Measurements from ENCODE around the gene CCER1.

Gene CCER1

DNA sequence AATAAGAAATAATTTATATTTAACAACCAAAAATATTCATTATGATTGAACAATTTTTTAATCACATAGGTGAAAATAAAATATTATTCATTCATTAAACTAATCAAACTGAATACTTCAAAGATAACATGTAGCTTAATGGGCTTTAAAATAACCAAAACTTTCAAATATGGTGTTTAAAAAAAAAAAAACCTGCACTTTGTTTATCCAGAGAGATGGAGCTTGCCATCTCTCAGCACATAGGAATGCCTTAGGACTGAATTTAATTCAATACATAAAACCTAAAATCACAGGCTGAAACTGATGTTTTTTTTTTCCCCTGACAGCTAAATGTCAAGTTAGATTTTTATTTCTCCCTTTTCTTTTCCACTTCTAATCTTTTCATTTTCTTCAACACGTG, 14.4 kb upstream of the CCER1 start:
- DNase-seq (ENCODE audit: low read depth, low spot score), result no peak

DNA sequence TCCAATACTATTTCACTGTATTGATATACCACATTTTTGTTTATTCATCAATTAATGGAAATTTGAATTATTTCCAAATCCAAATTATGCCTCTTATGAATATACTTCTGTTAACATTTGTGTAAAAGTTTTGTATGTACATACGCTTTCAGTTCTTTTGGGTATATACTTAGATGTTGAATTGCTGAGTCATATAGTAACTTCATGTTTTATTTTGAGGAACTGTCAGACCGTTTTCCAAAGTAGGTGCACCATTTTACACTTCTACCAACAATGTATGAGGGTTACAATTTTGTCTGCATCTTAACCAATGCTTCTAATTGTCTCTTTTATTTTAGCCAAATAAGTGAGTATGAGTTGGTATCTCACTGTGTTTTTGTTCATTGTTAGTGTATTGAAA, 10.2 kb upstream of the CCER1 start:
- DNase-seq (ENCODE audit: low read depth, low spot score), result no peak

DNA sequence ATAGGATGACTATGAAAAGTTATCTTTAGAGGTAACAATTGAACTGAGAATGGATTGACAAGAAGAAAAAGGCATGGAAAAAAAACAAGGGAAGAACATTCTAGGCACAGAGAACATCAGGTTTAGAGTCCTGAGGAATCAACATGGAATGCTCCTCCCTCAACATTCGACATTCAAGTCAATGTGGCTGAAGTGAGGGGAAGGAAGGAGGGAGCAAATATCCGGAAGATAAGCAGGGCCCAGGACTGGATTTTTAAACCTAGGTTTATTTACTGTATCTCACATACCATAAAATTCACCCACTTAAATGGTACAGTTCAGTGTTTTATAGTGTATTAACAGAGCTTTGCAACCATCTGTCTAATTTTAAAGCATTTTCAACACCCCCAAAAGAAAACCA, 9.6 kb upstream of the CCER1 start:
- DNase-seq (ENCODE audit: low read depth, low spot score), result no peak

DNA sequence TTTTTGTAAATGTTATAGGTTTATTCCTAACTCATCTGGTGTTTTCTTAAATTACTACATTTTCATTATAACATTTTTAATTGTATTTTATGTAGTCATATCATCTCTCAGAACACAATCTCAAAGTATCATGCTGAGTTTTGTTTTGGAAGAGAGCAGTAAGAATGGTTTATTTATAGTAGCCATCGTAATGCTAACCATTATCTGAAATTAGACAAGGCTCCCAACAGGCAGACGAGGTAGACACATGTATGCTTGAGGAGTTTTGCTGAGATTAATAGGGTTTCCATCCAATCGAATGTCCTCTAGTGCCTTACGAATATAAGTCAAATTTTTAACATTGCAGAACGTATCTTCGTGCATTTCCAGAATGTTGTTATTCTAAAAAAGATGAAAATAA, 9.0 kb upstream of the CCER1 start:
- DNase-seq (ENCODE audit: low read depth, low spot score), result no peak

DNA sequence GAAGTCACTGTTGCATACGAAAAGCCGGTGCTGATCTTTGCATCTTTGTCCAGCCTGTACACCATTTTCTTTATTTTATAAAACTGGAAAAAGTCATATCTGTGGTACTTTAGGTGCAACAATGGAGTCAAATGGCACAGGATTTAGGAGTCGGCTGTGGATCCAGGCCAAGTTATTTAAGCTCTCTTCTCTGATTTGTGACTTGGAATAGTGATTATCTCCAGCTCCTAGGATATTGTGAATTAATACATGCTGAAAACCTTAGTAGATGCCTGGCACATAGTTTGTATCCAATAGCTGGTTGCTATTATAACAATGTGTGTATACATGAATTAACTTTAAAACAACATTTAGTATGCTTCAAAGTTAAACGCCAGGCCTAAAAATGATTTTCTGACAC, 6.2 kb upstream of the CCER1 start:
- DNase-seq (ENCODE audit: low read depth, low spot score), result no peak

DNA sequence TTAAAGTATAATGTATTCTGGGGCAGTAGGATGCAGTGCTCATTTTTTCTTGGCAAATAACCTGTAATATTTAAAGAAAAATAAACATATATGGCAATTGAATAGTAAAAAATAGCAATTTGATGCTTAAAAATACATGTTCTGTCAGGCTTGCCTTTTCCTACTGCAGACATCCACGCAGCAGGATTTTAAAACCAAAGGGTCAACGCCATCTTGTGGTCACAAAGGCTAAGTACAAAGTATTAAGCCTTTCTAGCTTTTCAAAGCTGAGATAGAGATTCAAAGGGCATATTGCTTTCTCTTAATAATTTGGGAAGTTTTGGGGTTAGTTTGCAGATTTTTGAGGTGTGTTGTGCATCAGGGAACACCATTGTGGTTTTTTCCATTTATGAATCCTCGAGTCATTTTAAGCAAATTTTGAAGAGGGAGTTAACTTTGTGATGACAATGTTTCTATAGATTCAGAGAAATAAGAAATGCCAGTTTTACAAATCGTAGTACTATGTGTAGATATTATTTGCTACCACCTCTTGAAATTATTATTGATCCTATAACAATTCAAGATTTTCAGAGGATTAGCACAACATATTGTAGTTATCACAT, 4.7 kb upstream of the CCER1 start:
- no peak for DNase-seq (ENCODE audit: low read depth, low spot score)

DNA sequence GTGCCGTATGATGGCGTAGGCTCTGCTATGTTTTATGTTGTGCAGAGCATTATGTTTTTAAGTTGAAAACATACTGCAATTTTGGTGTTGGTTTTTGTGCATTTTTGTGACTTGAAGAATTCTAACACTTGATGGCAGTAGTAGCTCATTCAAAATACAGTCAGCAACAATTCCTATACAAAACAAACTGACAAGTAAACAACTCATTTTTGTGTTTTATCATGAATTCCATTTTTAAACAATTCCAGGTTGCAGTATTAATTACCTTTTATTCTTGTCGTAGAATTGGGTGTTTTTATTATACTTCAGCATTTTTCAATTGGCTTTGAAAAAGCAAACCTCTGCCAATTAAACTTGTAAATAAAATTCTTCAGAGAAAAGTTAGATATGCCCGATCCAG, 4.1 kb upstream of the CCER1 start:
- DNase-seq (ENCODE audit: low read depth, low spot score), result no peak

DNA sequence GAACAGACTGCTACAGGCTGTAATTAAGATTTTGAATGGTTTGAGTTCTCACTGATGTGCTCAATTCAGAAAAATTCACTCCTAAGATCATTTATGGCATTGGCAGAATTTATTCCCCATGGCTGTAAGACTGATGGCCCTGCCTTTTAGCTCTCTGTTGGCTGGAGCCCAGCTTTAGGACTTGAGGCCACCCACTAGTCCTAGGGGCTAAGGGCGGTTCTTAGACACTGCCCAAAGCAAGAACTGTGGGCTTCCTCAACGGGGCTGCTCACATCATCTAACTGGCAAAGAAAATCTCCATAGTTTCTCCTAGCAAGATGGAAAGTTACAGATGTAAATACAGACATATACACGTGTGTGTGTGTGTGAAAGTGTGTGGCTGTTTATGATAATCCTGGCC, 3.4 kb upstream of the CCER1 start:
- no peak for DNase-seq (ENCODE audit: low read depth, low spot score)

DNA sequence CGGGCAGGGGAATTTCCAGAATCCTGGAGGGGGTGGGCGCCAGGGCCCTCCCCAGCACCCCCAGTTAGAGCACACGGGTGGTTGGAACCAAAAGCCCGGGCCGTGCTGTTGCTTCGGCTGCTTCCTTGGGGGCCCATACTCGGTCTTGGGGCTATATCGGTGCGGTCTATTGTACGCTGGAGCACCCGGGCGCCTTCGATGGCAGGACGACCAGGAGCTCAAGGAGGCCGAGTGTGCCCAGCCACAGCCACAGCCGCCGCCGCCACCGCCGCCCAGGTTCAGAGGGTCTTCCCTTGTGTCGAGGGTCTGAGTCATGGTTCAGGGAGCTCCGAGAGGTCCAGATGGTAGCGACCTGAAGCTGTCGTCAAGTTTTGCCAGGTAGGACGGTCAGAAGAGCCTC, 548 bp downstream of the CCER1 start:
- DNase-seq (ENCODE audit: low read depth, low spot score), result no peak

DNA sequence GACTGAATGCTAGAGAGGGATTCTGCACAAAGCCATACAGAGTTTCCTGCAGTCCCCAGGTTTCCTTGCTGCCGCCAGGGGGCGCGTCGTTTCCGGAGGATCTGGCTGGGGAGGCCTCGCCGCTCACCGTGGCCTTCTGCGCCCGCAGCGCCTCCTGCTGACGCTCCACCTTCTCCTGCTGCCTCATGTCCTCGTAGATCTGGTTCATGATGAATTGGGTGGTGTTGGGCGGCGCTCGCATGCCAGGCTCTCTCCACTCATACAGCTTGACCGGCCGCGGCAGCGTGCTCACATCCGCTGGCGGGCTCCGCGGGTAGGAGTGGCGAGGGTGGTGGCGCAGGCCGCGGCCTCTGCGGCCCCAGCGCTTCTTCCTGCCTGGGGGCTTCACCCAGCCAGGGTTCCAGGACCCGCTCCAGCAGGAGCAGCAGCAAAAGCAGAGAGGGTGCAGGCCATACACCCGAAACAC, 987 bp downstream of the CCER1 start:
- DNase-seq (ENCODE audit: low read depth, low spot score), result no peak

DNA sequence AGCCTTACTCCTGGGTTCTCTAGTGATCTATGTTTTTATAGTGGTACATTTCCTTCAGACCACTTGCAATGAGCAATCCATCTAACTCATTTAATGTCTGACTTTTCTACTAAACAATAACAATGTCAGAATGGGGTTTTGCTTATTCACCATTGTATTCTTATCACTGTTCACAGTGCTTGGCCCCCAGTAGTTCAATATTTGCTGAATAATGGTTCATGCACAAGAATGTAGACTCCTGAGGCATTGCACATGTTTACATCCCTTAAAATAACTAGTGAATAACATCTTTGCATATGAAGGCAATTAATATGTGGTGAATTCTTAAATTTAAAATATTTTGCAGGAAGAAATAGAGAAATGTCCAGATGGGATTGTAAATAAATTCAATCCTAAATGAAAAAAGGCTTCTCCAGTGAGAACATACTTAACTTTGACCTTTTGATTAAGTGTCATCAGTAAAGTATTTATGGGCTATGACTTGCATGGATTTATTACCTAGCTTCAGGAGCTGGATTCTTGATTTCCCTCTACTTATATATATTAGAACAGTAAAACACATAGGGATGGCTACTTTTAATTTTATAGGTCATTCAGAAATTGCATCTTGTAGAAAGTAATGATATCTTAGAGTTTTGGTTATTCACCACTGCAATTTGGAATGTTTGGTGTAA, 3.4 kb downstream of the CCER1 start:
- no peak for DNase-seq (ENCODE audit: low read depth, low spot score)

DNA sequence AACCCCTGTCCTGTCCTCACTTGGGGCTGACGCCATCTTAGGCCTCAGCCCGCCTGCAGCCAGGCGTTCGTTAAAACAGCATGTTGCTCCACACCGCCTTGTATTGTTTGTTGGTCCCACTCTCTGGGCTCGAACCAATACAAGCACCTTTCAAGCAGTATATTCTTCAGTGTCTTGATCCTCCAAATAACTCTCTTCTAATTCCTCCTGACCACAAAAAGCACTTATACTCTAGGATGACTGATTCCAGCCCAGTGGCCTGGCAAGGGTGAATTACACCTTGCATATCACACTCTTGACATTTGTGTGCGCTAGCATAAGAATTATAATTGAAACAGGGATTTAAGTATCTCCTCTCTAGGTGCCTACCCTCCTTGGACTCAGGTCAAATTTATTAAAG, 7.1 kb downstream of the CCER1 start:
- DNase-seq (ENCODE audit: low read depth, low spot score), result no peak

DNA sequence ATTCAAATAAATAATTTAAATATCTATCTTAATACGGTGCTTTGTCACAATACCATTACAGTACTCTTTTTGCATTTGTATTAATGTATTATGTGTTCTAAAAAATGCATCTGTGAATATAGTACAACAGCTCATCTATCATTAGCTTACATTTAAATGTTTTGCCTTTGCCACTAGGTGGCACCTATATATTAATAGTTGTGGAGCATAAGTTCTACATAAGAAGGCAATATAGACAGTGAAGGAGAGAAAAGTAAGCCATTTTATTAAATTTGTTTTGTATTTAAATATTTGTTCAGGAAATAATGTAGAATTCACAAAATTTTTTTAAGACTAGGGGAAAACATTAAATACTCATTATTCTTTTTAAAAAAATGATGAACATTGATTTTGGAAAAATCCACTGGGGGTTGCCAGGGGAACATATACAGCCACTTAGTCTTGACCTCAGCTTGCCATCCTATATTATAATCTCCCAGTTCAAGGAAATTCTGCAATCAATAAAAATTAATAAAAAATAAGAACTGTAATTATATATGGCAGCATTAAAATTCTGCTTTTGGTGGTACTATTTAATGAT, 9.8 kb downstream of the CCER1 start:
- DNase-seq (ENCODE audit: low read depth, low spot score), result no peak

DNA sequence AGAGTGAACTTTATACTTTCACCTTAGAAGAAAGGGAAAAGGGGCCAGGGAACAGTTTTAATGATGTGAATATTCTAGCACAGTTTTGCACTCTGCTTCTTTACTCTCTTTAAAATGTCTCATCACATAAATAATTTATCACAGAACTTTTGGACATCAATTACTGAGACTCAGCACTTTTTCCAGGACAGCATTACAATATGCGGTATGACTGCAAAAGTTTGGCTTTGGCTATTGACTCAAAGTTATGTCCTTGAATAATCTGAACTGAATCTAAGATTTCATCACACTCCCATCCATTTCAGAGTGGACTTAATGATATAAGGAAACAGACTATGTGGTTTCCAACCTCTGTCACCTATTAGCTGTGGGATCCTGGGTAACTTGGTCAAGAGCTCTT, 11.7 kb downstream of the CCER1 start:
- no peak for DNase-seq (ENCODE audit: low read depth, low spot score)

DNA sequence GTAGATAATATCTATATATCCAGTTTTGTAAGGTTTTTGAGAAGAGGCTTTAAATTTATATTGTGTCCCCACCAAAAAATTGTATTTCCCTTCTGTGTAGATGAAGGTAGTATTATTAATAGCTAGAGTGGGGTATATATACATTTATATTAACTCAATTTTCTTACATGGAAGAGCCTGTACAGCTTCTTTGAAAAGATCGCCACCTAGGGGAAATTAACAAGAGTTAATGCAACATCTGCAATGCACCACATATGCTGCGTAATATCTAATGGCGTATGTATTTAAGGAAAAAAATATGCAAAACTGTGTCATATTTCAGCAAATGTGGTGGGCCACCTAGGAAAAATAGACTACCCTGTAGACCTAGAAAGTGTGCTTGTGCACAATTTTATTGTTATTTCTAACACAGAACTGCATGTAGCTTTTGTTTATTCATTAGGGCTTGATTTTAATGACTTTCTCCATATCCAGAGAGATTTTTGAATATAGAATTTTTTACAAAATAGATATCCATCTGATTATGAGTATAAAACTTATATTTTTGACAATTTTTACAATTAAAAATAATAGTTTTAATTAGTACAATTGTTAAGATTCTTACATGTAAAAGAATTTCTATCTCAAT, 14.0 kb downstream of the CCER1 start:
- no peak for DNase-seq (ENCODE audit: low read depth, low spot score)

DNA sequence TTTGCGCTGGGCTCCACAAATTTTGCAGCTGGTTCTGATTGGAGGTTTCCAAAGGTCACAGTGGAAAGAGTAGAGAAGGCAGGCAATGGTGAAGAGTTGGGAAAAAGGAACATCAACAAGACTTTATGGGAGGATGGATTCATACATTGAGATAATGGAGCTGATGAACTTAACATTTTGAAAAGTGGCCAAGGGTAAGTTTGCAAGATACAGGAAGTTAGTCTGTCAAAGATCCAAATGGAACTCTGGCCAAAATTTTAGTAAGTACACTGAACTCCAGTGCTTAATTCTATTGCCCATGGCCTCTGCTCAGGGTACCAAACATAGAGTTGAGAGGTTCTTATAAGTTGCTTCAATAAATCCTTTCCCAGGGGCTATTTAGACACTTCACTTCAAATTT, 15.6 kb downstream of the CCER1 start:
- DNase-seq (ENCODE audit: low read depth, low spot score), result no peak

DNA sequence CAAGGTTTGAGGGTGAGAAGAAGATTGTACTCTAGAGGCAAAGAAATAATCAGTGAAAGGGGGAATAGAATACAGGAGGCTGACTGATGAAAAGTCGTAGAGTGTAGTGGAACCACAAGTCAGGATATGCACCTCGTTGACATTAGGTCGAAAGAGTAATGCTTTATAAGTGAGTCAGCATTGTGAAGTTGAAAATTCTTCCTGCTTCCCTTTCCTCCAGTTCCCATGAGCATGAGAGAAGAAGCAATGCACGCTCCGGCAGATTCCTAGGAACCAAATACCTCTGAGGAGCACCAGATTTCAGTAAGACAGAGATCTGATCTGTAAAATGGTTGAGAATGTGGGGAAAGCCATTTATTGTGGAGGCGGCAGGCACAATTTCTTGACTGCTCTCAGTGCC, 16.5 kb downstream of the CCER1 start:
- no peak for DNase-seq (ENCODE audit: low read depth, low spot score)

DNA sequence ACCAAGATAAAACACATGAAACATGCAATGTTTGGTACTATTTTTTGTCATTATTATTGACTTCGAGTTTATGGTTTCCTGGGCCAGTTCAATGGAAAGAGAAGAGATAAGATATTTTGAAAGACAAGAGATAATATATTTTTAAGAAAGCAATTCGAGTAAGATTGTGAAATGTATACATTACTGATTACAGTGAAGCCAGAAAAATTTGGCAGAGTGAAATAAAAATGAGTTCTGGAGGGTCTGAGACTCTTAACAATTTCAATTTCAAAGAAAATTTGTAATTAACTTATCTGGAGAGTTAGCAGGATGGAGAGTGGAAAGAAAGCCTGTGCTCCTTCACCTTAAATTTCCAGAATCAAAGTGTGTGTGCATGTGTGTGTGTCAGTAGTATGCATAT, 17.3 kb downstream of the CCER1 start:
- DNase-seq (ENCODE audit: low read depth, low spot score), result no peak

DNA sequence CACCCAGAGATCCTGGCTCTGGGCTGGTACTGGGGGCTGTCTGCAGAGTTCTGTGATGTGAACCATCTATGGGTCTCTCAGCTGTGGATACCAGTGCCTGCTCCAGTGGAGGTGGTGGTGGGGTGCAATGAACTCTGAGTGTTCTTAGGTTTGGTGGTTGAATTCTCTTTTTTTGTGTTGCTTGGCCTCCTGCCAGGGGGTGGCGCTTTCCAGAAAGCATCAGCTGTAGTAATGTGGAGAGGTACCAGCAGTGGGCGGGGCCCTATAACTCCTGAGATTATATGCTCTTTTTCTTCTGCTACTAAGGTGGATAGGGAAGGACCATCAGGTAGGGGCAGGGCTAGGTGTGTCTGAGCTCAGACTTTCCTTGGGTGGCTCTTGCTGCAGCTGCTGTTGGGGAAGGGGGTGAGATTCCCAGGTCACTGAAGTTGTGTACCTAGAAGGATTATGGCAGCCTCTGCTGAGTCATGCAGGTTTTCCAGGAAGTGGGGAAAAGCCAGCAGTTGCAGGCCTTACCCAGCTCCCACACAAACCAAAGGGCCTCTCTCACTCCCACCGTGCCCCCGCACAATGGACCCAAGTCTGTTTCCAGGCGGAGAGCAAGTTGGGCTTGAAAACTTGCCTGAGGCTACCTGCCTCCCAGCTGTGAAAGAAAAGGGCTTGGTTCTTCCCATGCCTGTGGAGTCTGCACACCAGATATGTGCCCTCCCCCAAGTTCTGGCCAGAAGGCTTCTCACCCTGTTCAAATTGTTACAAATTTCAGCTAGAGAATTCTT, 18.6 kb downstream of the CCER1 start:
- DNase-seq (ENCODE audit: low read depth, low spot score), result no peak

DNA sequence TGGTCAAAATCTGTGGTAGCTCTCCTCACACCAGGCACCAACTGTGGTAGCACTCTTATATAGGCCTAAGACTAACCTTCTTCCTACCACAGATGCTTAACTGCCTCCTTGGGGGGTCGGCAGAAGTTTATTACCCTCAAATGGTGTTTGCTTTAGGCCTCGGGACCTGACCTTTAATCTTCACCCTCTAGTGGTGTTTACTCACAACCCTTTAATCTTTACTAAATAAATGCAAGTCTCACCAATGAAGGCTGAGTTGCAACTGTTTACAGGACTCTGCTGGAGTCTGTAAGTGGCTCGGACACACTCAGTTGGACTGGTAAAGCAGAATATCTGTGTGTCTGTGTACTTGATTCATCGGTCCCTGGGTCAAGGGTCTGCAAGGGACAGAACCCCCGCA, 29.4 kb downstream of the CCER1 start:
- no peak for DNase-seq (ENCODE audit: low read depth, low spot score)

DNA sequence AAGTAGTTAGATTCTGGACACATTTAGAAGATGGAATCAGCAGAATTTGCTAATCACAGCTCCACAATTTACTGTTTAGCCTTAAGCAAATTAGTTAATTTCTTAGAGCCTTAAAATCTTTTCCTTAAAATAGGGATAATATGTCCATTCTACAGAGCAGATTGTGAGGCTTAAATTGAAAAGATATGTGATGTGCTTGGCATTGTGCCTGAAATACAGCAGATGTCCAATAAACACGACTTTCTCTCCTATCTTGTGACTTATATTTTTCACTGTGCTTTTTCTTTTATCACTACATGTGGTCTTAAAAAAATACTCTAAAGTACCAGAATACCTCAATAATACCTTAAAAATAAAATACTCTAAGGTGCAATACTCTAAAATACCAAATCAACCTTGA, 30.6 kb downstream of the CCER1 start:
- no peak for DNase-seq (ENCODE audit: low read depth, low spot score)

DNA sequence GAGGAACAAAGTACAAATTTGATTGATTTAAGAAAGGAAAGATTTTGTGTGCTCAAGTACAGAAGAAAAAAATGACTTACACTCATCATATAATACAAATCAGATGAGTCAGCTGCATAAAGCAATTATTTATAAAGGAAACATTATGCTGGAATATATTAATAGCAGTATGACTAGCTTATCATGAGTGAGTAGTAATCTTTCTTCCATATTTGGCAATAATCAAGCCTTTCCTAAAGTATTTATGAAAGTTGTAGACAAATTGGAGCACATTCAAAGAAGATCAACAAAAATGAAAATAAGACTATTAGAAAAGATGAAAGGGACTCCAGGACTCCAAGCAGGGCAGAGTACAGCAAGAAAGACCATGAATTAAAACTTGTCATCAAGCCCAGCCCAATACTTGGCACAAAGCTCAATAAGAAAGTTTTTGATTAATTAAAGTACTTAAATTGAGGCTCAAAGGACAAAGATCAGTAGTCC, 32.8 kb downstream of the CCER1 start:
- DNase-seq (ENCODE audit: low read depth, low spot score), result no peak

Data from activated CD4-positive, CD25-positive, alpha-beta regulatory T cell treated with anti-CD3 and anti-CD28 coated beads, Interleukin-2, amount 50 U/mL, for 16 hours (primary cell).